ENCODE data around the gene DYNC2H1. TPM values are rescaled to one million over a fixed set of nuclear protein-coding genes. Genes with fewer than 3 reads are reported as not detected.

DYNC2H1 gene
- total RNA-seq, 4 donors from 2014 or later: 36.9 to 41.2 (median 40.0) TPM

- H3K27ac ChIP-seq: no peak overlapping the region
- H3K4me3 ChIP-seq (replicated peaks in 1 of 3): no peak overlapping the region
- no peaks in the 10 kb centered on the region for H3K27me3 ChIP-seq
- H3K9me3 ChIP-seq: no peaks in the 10 kb centered on the region
- no peaks in the 10 kb centered on the region for H3K4me1 ChIP-seq
- TF ChIP-seq POLR2A (IDR thresholded peaks at IDR 0.05) (no peak), CTCF (IDR thresholded peaks at IDR 0.05) (no peak)
- intact Hi-C loops (cut with DNase I): no loop called here
- no peaks in the 10 kb centered on the region for H3K36me3 ChIP-seq
- DNase-seq: no peak
Observed at GRCh38 chr11:103354656-103355055, 245.4 kb downstream of the DYNC2H1 start.

- TF ChIP-seq CTCF (IDR thresholded peaks at IDR 0.05) (no peak), POLR2A (IDR thresholded peaks at IDR 0.05) (no peak)
- no peak overlapping the region for H3K4me3 ChIP-seq (replicated peaks in 1 of 3)
- intact Hi-C loops (cut with DNase I): no loop called here
- H3K4me1 ChIP-seq: no peaks in the 10 kb centered on the region
- H3K36me3 ChIP-seq: no peaks in the 10 kb centered on the region
- no peak for DNase-seq
- no peaks in the 10 kb centered on the region for H3K9me3 ChIP-seq
- H3K27me3 ChIP-seq: no peaks in the 10 kb centered on the region
- WGBS, 2 donors: 98 to 99% methylated on average over 2 of the region's 2 CpGs
- H3K27ac ChIP-seq: no peak overlapping the region
Observed at GRCh38 chr11:103358251-103358650, 249.0 kb downstream of the DYNC2H1 start.

- Histone ChIP-seq H3K27me3 (no peaks in the 10 kb centered on the region), H3K9me3 (no peaks in the 10 kb centered on the region), H3K27ac (no peak overlapping the region), H3K4me3 (replicated peaks in 1 of 3) (no peak overlapping the region), H3K36me3 (no peaks in the 10 kb centered on the region), H3K4me1 (no peaks in the 10 kb centered on the region)
- 90 to 94% methylated on average over 4 of the region's 4 CpGs for WGBS, 2 donors
- DNase-seq: no peak
- intact Hi-C loops (cut with DNase I): no loop called here
- TF ChIP-seq CTCF (IDR thresholded peaks at IDR 0.05) (no peak), POLR2A (IDR thresholded peaks at IDR 0.05) (no peak)
Observed at GRCh38 chr11:103359216-103359615, 250.0 kb downstream of the DYNC2H1 start.

- no peak for TF ChIP-seq POLR2A (IDR thresholded peaks at IDR 0.05)
- TF ChIP-seq CTCF (IDR thresholded peaks at IDR 0.05): no peak
- intact Hi-C loops (cut with DNase I): no loop called here
- 60 to 67% methylated on average over 1 of the region's 1 CpG for WGBS, 2 donors
- H3K27ac ChIP-seq: no peak overlapping the region
- no peak overlapping the region for H3K4me3 ChIP-seq (replicated peaks in 1 of 3)
- H3K4me1 ChIP-seq: no peaks in the 10 kb centered on the region
- no peaks in the 10 kb centered on the region for H3K9me3 ChIP-seq
- no peaks in the 10 kb centered on the region for H3K36me3 ChIP-seq
- DNase-seq: peak in 1 of 2 donors; percentile 3
- no peaks in the 10 kb centered on the region for H3K27me3 ChIP-seq
Observed at GRCh38 chr11:103364687-103365086, 255.5 kb downstream of the DYNC2H1 start.

GRCh38 chr11:103367650-103368049 lies 258.4 kb downstream of the DYNC2H1 start:
- H3K27ac ChIP-seq: no peak overlapping the region
- TF ChIP-seq POLR2A (IDR thresholded peaks at IDR 0.05) (no peak), CTCF (IDR thresholded peaks at IDR 0.05) (no peak)
- no peaks in the 10 kb centered on the region for H3K9me3 ChIP-seq
- no peaks in the 10 kb centered on the region for H3K36me3 ChIP-seq
- H3K27me3 ChIP-seq: no peaks in the 10 kb centered on the region
- H3K4me3 ChIP-seq (replicated peaks in 1 of 3): no peak overlapping the region
- intact Hi-C loops (cut with DNase I): no loop called here
- 70 to 79% methylated on average over 3 of the region's 3 CpGs for WGBS, 2 donors
- DNase-seq: no peak
- no peaks in the 10 kb centered on the region for H3K4me1 ChIP-seq
